ENCODE results near the gene CFAP46.
"Not testable (repeated sequence)": the region's sequence is repeated elsewhere in the genome, so short reads cannot be mapped to it uniquely, and the experiment has no call there.

CFAP46 gene

GRCh38 chr10:132785723-132786475 lies 156.5 kb downstream of the CFAP46 start, which contains the start of gene NKX6-2:
TSS of gene NKX6-2 (minus strand) at chr10:132786147. CDS start at chr10:132785948, 199 bp downstream.
- no peak for DNase-seq

DNA sequence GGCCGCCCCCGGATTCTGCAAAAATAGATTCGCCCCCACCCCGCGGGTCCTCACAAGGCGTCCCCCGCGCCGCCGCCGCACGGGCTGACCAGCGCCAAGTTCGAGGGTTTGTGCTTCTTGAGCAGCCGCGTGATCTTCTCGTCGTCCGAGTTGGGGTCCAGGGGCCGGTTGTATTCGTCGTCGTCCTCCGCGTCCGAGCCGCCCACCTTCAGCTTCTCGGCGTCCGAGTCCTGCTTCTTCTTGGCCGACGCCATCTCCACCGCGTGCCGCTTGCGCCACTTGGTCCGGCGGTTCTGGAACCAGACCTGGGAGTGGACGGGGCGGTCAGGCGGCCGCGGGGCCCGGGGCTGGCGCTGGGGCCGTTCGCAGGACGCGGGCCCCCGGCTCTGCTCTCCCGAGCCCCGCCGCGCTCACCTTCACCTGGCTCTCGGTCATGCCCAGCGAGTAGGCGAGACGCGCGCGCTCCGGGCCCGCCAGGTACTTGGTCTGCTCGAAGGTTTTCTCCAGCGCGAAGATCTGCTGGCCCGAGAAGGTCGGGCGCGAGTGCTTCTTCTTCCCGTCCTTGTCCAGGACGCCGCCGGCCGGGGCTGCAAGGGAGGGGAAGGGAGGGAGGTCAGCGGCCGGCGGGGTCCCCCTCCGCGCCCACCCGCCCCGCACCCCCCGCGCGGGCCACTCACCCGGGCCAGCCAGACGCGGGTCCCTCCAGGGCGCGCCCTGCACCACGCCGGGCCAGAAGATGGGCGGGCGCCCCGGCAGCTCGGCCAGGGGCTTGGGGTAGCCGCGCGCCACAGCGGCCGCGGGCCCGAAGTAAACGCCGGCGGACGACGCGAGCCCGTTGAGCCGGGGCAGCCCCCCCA lies 157.3 kb downstream of the CFAP46 start:
- DNase-seq, result no peak

- no peak for DNase-seq
Measured at GRCh38 chr10:132783940-132784865, 158.2 kb downstream of the CFAP46 start.

GRCh38 chr10:132783165-132783939 lies 159.0 kb downstream of the CFAP46 start:
- DNase-seq, result no peak

GRCh38 chr10:132781556-132781955 lies 160.8 kb downstream of the CFAP46 start:
- no peak for DNase-seq

DNA sequence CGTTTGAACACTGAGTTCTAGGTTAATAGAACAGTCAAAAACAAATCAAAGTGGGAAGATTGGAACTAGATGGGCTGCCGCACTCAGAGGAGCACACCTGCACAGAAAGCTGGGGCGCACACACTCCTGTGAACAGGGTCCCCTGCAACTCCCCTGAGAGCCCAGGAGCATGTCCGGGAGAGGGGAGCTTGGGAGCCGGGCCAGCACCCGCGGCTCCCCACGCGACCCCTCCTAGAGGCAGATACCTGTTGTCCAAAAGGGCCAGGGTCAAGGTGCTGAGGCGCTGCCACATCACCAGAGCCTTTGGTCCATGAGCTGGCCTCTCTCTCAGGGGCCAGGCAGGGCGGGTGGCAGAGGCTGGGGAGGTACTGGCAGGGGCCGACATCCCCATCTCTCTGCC lies 162.0 kb downstream of the CFAP46 start:
- no peak for DNase-seq

DNA sequence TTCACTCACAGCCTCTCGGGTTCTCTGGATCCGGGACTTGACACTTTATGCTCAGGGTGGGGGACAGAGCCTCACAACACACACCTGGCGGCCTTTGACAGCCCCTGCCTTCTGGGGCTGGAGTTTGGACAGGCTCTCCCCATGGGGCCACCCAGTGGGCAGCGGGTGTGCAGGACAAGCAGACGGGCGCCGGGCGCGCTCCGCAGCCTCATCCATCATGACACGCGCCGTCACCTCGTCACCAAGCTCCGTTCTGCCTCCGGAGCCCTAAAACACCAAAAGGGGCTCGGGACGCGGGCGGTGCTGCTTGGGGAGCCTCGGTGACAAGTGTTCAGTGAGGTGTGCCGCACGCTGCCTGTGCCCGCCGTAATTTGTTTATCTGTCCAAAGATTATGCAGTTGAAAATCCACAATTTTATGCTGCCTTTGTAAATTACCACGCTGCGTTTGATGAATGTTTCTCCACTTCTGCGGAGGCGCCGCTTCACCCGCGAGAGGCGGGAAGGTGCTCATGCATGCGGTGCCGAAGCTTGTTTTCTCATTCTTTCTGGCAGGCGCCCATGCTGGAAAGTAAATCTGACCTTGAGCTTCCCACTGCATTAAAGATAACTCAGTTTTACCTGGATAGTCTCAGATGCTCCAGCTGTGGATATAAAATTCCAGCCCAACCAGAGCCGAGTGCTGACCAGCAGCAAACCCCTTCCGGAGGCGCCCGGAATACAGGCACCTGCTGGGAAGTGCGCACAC lies 162.6 kb downstream of the CFAP46 start:
- DNase-seq, result no peak

DNA sequence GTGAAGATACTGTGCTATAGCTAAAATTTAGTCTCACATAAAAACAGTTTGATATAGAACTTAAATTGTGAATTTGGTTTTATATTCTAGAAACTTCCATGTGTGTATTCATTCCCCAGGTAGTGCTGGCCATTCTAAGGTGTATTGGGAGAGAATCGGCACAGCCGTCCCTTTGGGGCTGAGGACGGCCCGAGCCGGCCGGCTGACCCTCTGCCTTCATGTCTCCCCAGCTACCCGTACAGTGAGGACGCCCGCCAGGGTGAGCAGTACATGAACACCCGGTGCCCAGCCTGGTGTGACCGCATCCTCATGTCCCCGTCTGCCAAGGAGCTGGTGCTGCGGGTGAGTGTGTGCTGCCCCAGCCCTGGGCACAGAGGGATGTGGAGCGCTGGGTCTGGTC lies 164.9 kb downstream of the CFAP46 start:
- no peak for DNase-seq

DNA sequence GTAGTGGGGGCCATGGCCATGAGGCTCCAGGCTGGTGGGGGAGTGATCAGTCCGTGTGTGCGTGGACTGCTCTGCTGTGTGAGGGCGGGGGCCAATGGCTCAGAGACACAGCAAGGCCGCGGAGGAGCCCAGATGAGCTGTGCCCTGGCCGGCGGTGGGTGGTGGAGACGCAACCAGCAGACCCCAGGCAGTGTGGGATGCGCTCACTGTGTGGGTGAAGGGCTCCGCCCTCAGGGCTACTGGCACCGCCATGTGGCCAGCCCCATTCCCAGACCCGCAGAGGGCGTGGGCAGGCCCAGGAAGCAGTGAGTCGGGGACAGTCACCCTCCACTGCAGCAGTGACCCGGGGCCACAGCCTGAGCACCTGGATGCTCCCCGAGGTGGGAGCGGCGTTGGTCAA lies 165.5 kb downstream of the CFAP46 start:
- no peak for DNase-seq

GRCh38 chr10:132776186-132776585 lies 166.2 kb downstream of the CFAP46 start:
- no peak for DNase-seq

DNA sequence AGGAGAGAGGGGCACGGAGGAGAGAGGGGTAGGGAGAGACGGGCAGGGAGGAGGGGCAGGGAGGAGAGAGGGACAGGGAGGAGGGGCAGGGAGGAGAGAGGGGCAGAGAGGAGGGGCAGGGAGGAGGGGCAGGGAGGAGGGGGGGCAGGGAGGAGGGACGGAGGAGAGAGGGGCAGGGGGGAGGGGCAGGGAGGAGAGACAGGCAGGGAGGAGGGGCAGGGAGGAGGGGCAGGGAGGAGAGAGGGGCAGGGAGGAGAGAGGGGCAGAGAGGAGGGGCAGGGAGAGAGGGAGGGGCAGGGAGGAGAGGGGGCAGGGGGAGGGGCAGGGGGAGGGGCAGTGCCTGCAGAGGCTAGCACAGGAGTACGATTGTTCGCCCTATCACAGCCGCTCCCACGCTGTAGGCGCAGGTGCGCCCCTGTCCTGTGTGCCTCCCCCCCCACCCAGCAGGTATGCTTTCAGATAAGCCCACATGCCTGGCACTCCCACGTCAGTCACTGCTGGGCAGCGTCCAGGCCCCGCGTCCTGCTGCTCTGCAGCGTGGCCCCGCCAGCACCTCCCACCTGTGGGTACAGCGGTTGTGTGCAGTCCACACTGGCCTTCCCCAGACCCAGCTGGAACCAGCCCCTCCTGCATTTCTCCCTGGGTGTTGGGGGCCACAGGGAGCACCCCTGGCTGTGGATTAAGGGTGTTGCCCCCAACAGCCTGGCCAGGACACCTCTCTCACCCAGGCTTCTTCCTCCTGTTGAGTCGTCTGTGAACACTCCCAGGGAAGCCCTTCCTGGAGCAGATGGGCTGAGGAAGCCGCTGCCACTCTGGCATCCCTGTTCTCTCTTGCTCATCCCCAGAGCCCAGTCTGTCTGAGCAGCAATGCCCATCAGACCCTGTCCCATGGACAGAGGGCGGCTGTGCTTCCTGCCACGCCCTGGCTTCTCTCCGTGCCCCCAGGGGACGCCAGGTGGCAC lies 167.2 kb downstream of the CFAP46 start:
- no peak for DNase-seq

DNA sequence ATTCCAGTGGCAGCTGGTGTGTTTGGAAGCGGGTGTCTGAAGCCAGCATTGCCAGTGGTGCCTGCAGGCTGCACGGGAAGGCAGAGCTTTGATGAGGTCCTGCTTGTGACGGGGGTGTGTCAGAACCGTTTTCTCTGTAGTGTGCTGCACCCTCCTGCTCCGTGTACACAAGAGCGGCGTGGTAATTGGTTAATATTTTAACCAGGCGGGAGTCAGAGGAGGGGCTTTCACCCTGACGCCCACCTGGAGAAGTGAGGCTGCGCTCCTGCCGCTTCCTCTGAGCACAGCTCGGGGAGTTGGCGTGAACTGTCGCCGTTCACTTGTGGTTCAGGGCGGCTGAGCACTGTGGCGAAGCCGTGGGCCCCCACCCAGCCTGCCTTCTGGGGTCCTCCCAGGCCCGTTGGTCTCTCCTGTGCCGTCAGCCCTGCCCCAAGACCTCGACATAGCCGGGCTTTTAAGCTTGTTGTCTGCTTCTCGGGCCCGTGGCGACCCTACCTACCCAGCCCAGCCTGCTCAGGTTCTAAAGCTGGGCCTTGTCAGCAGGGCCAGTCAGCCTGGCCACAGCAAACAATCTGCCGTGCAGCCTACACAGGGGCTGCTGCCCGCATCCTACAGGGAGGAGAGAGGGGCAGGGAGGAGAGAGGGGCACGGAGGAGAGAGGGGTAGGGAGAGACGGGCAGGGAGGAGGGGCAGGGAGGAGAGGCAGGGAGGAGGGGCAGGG lies 168.0 kb downstream of the CFAP46 start:
- DNase-seq, result no peak

- DNase-seq, result not testable (repeated sequence)
Measured at GRCh38 chr10:132772816-132773215, 169.6 kb downstream of the CFAP46 start.

GRCh38 chr10:132770061-132771021 lies 172.0 kb downstream of the CFAP46 start:
- no peak for DNase-seq

- DNase-seq, result no peak
Measured at GRCh38 chr10:132768346-132769248, 173.8 kb downstream of the CFAP46 start.

DNA sequence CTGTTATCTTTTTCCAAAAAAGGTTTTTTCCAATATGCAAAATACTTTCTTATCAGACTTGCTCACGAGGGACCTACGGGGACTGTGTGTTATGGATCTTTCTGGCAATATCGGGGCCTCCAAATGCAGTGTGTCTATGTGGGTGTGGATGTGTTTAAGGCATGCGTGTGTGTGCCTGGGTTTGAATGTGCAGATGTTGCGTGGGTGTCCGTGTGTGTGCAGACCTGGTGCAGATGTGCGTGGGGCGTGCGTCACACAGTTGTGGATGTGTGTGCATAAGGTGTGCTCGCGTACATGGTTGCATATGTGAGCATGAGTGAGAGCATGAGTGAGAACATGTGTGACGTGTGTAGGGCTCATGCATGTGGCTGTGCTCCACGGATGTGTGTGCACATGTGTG lies 176.1 kb downstream of the CFAP46 start:
- no peak for DNase-seq

DNA sequence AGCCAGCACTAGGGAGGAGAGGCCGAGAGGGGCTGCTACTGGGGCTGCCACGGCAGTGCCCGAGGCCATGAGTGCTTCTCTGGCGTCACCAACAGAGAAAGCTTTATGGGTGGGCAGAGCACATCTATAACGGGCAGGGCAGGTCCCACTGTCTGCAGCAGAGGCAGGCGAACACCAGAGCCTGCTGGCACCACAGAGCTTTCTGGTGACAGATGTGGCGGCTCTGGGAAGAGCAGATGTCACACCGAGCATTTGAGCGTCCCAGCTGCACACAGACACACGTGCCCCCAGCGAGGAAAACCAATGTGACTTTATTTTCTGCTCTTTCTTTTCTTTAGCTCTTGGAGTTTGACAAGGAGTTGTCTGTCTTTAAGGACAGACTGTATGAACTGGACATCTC lies 176.9 kb downstream of the CFAP46 start:
- DNase-seq, result no peak
